HG03103 (cell line): Measurements from ENCODE around the gene CREB3L2.
"Not testable (repeated sequence)": the region's sequence is repeated elsewhere in the genome, so short reads cannot be mapped to it uniquely, and the experiment has no call there.

Experiments used
- ATAC-seq: cut with Tn5 transposase; IDR thresholded peaks from one replicate; pipeline ENCODE4 v1.9.1; 2021; ENCODE audit warnings: low read depth; ENCODE audit not compliant: unreplicated experiment

The CREB3L2 gene

GRCh38 chr7:137850571-137850970 lies 151.3 kb downstream of the CREB3L2 start:
- ATAC-seq: no peak

GRCh38 chr7:137848095-137848494 lies 153.8 kb downstream of the CREB3L2 start:
- no peak for ATAC-seq

- no peak for ATAC-seq
These were observed 154.3 kb downstream of the CREB3L2 start for GRCh38 chr7:137847568-137848050.

- ATAC-seq: no peak
These were observed 154.9 kb downstream of the CREB3L2 start, which contains the start of gene DGKI for GRCh38 chr7:137846827-137847567. Gene DGKI, minus strand, starts transcription at chr7:137846974.

- ATAC-seq: no peak
These were observed 155.4 kb downstream of the CREB3L2 start for GRCh38 chr7:137846549-137846826.

GRCh38 chr7:137844677-137845425 lies 157.0 kb downstream of the CREB3L2 start:
- no peak for ATAC-seq

- no peak for ATAC-seq
These were observed 161.7 kb downstream of the CREB3L2 start for GRCh38 chr7:137839903-137840779.

GRCh38 chr7:137838706-137839315 lies 163.1 kb downstream of the CREB3L2 start:
- no peak for ATAC-seq

GRCh38 chr7:137836541-137836940 lies 165.3 kb downstream of the CREB3L2 start:
- ATAC-seq: no peak

- no peak for ATAC-seq
These were observed 165.8 kb downstream of the CREB3L2 start for GRCh38 chr7:137836113-137836509.

- no peak for ATAC-seq
These were observed 166.3 kb downstream of the CREB3L2 start for GRCh38 chr7:137835486-137836112.

GRCh38 chr7:137834552-137834951 lies 167.3 kb downstream of the CREB3L2 start:
- ATAC-seq: no peak

GRCh38 chr7:137832990-137833389 lies 168.9 kb downstream of the CREB3L2 start:
- not testable (repeated sequence) for ATAC-seq

- ATAC-seq: no peak
These were observed 169.5 kb downstream of the CREB3L2 start for GRCh38 chr7:137832382-137832781.

GRCh38 chr7:137831555-137831954 lies 170.3 kb downstream of the CREB3L2 start:
- not testable (repeated sequence) for ATAC-seq

- ATAC-seq: no peak
These were observed 172.4 kb downstream of the CREB3L2 start for GRCh38 chr7:137829337-137829992.

- ATAC-seq: no peak
These were observed 173.4 kb downstream of the CREB3L2 start for GRCh38 chr7:137828456-137828855.

GRCh38 chr7:137825489-137825888 lies 176.4 kb downstream of the CREB3L2 start:
- ATAC-seq: no peak
